ENCODE data around the gene SLC35E3.
A peak's percentile ranks its signal among the peaks of the same experiment; 100 is the strongest.
"Not testable (repeated sequence)": the region's sequence is repeated elsewhere in the genome, so short reads cannot be mapped to it uniquely, and the experiment has no call there.

Gene SLC35E3

DNA sequence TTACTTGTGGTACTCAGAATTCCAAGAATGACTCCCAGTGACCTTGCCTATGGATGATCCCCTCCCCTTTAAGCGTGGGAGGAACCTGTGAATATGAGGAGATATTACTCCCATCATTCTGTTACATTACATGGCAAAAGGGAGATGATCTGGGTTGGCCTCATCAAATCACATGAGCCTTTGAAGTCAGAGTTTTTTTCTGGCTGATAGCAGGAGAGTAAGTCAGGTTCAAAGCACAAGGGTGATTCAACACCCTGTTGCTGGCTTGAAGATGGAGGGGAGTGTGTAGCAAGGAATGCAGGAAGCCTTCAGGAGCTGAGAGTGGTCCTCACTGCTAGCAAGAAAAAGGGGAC, 52.9 kb downstream of the SLC35E3 start:
- DNase-seq, result no peak

GRCh38 chr12:68800294-68800693, 54.3 kb downstream of the SLC35E3 start:
- no peak for DNase-seq

DNA sequence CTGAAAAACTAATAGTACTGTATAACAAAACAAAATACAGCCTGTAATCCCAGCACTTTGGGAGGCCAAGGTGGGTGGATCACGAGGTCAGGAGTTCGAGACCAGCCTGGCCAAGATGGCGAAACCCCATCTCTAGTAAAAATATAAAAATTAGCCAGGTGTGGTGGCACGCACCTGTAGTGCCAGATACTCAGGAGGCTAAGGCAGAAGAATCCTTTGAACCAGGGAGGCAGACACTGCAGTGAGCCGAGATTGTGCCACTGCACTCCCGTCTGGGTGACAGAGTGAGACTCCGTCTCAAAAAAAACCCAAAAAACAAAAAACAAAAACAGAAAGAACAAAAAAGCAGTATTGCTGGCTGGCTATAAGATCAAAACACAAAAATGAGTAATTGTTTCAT, 55.1 kb downstream of the SLC35E3 start:
- DNase-seq, result not testable (repeated sequence)

GRCh38 chr12:68802372-68802745, 56.4 kb downstream of the SLC35E3 start:
- DNase-seq, result not testable (repeated sequence)

- DNase-seq, result not testable (repeated sequence)
Measured at GRCh38 chr12:68802911-68803651, 57.1 kb downstream of the SLC35E3 start.

DNA sequence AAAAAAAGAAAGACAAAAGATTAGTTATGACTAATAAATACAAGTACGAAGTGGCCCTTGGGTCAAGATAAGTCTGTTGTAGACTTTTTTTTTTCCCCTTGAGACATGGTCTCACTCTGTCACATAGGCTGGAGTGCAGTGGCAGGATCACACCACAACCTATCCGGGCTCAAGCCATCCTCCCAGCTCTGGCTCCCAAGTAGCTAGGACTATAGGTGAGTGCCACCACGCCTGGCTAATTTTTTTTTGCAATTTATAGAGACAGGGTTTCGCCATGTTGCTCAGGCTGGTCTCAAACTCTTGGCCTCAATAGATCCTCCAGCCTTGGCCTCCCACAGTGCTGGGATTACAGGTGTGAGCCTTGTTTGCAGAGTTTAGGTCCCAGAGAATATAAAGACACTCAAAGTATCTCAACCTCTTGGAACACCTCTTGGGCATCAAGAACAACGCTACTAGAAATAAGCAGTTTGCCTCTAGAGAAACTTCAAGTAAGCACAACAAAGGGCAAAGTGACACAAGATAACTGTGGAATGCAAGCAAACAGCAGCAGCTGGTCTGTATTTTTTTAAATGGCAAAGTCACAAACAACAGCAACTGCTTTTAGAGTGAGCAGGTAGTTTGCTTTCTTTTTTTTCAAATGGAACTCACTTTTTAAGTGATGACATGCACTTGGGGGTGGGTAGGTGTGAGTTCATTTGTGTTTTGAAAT, 58.1 kb downstream of the SLC35E3 start:
- no peak for DNase-seq

GRCh38 chr12:68804657-68805591, 58.9 kb downstream of the SLC35E3 start:
- DNase-seq, result no peak

DNA sequence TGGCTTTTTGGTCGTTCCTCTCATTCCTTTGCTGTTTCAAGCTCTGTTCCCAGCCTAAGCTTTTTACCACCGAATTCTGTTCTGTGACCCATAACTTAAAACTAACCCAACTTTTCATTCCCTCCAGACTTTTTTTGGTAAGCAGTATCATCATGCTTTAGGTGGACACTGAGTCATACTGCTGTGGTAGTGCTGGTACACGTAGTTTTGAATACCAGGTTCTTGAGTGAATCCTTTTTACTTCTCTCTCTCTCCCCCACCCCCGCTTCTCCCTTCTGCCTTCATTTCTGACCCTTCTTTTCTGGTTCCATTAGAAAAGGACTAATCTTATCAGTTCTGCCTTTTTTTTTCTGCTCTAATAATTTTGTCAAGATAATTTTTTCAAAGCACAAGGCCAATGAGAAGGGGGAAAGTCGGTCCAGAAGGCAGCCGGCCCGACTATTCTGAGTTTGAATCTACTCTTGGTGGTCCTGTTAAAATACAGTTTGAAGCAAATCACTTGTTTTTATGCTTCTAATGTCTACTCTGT, 59.7 kb downstream of the SLC35E3 start:
- DNase-seq, result no peak

DNA sequence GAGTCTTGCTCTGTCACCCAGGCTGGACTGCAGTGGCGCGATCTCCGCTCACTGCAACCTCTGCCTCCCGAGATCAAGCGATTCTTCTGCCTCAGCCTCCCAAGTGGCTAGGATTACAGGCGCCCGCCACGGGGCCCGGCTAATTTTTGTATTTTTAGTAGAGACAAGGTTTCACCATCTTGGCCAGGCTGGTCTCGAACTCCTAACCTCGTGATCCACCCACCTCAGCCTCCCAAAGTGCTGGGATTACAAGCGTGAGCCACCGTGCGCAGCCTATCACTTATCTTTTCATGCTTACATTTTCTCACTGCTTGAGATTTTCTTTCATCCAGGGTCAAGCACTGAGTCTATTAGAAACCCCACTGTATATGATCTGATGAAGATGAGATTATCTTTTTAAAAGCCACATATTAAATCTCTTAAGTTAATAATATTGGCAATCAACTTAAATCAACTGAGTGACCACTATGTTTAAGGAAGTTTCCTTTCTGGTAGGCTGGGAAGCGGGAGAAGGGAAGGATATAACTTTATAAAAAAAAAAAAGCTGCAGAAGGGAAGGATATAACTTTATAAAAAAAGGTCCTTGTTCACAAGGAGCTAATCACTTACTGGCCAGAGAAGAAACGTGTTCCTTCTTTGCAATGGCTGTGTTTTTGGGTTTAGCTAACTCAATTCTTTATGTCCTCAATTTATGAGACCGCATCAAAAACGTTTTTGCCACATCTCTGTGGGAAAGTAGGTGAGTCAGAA, 60.7 kb downstream of the SLC35E3 start:
- no peak for DNase-seq

DNA sequence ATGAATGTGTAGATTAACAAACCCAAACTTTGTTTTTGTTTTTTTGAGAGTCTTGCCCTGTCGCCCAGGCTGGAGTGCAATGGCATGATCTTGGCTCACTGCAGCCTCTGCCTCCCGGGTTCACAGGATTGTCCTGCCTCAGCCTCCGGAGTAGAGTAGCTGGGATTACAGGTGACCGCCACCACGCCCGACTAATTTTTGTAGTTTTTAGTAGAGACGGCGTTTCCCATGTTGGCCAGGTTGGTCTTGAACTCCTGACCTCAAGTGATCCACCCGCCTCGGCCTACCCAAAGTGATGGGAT, 61.2 kb downstream of the SLC35E3 start:
- DNase-seq, result not testable (repeated sequence)

DNA sequence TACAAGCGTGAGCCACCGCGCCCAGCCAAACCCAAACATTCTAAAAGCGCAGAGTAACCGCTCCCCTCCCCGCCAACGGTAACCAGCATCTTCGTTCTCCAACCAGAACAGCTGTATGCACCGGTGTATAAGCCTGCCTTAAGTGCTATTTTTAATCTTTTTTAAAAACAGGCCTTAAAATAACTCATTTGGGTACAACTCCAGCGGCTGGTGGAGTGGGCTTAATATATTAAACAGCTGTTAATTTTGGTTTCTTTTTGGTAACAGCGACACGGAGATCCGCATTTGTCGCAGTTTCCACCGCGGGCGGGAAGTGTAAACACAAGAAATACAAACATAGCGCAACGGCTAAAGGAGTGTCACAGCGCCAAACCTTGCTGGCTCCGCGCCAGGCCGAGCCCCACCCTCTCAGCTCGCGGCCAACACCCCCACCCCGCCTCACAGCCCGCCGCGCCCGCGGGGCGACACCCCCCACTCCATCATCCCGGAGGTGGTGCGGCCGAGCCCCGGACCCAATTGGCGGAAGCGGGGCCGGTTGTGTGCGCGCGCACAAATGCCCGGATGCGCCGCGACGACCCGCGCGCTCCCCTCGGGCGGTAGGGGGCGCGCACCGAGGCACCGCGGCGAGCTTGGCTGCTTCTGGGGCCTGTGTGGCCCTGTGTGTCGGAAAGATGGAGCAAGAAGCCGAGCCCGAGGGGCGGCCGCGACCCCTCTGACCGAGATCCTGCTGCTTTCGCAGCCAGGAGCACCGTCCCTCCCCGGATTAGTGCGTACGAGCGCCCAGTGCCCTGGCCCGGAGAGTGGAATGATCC, 61.8 kb downstream of the SLC35E3 start, which contains the start of gene MDM2:
TSS of gene MDM2 (plus strand) at position 602 of the 812 bp plus-strand sequence. CDS start 301 bp downstream, outside the sequence.
- peak; percentile 100 for DNase-seq

DNA sequence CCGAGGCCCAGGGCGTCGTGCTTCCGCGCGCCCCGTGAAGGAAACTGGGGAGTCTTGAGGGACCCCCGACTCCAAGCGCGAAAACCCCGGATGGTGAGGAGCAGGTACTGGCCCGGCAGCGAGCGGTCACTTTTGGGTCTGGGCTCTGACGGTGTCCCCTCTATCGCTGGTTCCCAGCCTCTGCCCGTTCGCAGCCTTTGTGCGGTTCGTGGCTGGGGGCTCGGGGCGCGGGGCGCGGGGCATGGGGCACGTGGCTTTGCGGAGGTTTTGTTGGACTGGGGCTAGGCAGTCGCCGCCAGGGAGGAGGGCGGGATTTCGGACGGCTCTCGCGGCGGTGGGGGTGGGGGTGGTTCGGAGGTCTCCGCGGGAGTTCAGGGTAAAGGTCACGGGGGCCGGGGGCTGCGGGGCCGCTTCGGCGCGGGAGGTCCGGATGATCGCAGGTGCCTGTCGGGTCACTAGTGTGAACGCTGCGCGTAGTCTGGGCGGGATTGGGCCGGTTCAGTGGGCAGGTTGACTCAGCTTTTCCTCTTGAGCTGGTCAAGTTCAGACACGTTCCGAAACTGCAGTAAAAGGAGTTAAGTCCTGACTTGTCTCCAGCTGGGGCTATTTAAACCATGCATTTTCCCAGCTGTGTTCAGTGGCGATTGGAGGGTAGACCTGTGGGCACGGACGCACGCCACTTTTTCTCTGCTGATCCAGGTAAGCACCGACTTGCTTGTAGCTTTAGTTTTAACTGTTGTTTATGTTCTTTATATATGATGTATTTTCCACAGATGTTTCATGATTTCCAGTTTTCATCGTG, 62.6 kb downstream of the SLC35E3 start:
- peak; percentile 100 for DNase-seq

DNA sequence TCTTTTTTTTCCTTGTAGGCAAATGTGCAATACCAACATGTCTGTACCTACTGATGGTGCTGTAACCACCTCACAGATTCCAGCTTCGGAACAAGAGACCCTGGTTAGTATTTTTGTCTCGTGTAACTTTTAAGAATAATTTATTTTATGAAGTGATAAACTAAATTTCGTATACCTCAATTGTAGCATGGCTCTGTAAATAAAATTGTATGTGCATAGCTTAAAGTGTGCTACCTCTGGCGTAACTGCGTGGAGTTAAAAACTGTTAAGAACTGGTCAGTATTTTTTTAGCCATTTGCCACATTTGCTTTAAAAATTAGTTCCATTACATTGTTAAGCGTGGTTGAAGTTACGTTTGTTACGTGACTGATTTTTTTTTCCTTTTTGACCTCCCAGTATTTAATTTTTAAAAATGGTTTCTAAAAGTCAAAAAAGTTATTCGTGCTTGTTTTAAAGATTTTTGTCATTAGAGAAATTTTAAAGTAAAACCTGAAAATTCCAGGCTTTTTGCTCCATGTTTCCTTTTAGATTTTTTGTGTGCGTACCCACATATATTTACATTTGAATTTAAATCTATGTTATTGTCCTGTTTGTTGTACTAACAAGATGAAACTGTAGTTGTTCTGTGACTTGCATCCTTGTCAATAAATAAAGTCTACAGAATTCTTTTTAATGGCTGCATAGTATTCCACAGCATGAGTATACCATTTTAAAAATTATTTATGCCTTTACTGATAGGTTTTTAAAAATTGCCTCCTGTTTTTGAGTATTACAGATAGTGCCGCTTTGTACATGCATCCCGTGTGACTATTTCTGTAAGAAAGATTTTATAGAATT, 63.4 kb downstream of the SLC35E3 start:
- DNase-seq, result no peak

GRCh38 chr12:68810027-68810389, 64.0 kb downstream of the SLC35E3 start:
- not testable (repeated sequence) for DNase-seq

GRCh38 chr12:68811573-68811972, 65.6 kb downstream of the SLC35E3 start:
- not testable (repeated sequence) for DNase-seq

DNA sequence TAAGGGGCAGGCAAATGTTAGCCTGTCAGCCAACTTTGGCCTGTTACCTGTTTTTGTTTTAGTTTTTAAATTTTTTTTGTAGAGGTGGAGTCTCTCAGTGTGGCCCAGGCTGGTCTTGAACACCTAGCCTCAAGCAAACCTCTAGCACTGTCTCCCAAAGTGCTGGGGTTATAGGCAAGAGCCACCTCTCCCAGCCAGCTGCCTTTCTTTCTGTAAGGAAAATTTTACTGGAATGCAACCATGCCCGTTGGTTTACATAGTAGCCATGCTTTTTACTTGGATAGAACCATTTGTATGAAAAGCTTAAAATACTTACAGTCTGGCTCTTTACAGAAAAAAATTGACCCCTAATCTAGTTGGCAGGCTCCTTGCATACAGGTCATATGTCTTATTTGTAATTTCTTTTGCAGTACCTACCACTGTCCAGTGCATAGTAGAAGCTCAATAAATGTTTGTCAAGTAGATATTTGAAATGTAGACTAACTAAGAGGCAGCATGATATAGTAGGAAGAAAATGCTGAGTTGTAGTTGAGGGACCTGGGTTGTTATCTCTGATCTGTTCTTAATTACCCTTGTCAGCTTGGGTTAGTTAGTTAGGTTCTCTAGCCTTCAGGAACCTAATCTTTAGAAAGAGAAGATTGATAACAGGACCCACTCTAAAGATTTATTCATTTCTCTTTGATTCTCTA, 66.7 kb downstream of the SLC35E3 start:
- no peak for DNase-seq

GRCh38 chr12:68813242-68813593, 67.2 kb downstream of the SLC35E3 start:
- DNase-seq, result no peak

DNA sequence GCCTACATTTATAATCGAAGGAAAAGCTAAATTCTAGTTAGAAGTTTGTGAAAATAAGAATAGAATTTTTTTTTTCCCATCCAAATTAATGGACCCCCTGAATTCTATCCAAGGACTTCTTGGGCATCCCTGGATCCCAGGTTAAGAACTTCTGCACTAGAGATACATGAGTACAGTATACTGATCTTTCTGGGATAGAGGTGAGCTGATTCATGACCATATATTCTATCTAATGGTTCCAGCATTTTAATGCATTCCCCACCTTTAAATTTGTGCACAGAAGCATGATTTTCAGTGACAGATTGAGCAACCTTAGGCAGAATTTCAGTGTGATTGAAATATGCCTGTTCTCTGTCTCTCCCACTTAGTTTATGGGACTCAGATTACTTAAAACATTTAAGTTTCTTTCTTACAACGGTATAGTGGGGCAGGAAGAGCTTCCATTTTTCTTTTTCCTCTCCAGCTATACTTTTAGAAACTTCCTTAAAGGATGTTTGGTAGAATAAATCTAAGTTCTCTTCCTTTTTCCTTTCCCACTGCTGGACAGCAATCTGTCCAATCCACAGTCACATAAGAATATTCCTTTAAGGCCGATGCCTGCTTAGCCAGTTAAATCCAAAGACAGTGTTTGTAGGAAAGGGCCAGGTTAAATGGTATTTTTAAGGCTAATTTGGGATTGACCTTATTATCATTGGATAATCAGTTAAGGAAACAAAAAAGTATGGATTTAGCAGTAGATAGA, 68.7 kb downstream of the SLC35E3 start:
- DNase-seq, result no peak
